CD14-positive monocyte (primary cell): ENCODE measurements around the gene ZC3H10. TPM values are rescaled to one million over a fixed set of nuclear protein-coding genes. Genes with fewer than 3 reads are reported as not detected.

ENCODE experiments used
- DNase-seq, 3 donors: peaks; one replicate each; pipeline ENCODE4 v3.0.0-alpha.2; 2011 to 2022
- H2AFZ ChIP-seq: 2 replicates; pipeline ENCODE4 v1.6.0; 2012; ENCODE audit warnings: mild to moderate bottlenecking, low read depth, low read length, inconsistent platforms; ENCODE audit not compliant: insufficient read depth, poor library complexity, severe bottlenecking
- H3K27ac ChIP-seq, 2 donors: 1 replicate in 1 of 2; 2 replicates in 1 of 2; pipeline ENCODE4 v1.5.1; 2012 to 2013; ENCODE audit warnings: low read length in 2 of 2, control low read depth in 1 of 2, inconsistent platforms in 1 of 2, low read depth in 1 of 2, mild to moderate bottlenecking in 1 of 2
- H3K27me3 ChIP-seq, 2 donors: one replicate each; pipeline versions ENCODE4 v1.6.0 to v1.6.1; 2011 to 2013; ENCODE audit warnings: low read length in 2 of 2; ENCODE audit not compliant: control insufficient read depth in 2 of 2, insufficient read depth in 2 of 2
- H3K36me3 ChIP-seq, 2 donors: replicated peaks in 1 of 2; 1 replicate in 1 of 2; 2 replicates in 1 of 2; pipeline versions ENCODE4 v1.5.1 to v1.6.1; 2012 to 2013; ENCODE audit warnings: low read length in 2 of 2, control low read depth in 1 of 2, inconsistent platforms in 1 of 2, mild to moderate bottlenecking in 1 of 2; ENCODE audit not compliant: insufficient read depth in 2 of 2, control insufficient read depth in 1 of 2
- H3K4me1 ChIP-seq, 2 donors: 1 replicate in 1 of 2; 2 replicates in 1 of 2; pipeline versions ENCODE4 v1.5.1 to v1.6.1; 2012 to 2013; ENCODE audit warnings: low read length in 2 of 2, control low read depth in 1 of 2, inconsistent platforms in 1 of 2, mild to moderate bottlenecking in 1 of 2, moderate library complexity in 1 of 2; ENCODE audit not compliant: insufficient read depth in 2 of 2, control insufficient read depth in 1 of 2
- H3K4me2 ChIP-seq: replicated peaks from 2 replicates; pipeline ENCODE3; 2012; ENCODE audit warnings: low read length, moderate library complexity, mild to moderate bottlenecking; ENCODE audit not compliant: poor library complexity, severe bottlenecking; ENCODE audit errors: extremely low read depth
- H3K4me3 ChIP-seq, 3 experiments: fragments of 200-600 bp in 1 of 3; sonication (generic) in 1 of 3; replicated peaks in 1 of 3; 1 replicate in 2 of 3; 2 replicates in 1 of 3; pipeline ENCODE4 v1.5.1; 2011 to 2013; ENCODE audit warnings: low read length in 3 of 3, mild to moderate bottlenecking in 3 of 3, control low read depth in 2 of 3, low read depth in 2 of 3, inconsistent platforms in 1 of 3, moderate library complexity in 1 of 3
- H3K79me2 ChIP-seq: 2 replicates; pipeline ENCODE4 v1.6.0; 2012; ENCODE audit warnings: mild to moderate bottlenecking, control low read depth, inconsistent platforms, low read length, moderate library complexity; ENCODE audit not compliant: insufficient read depth
- H3K9ac ChIP-seq: 2 replicates; pipeline ENCODE4 v1.6.0; 2017; ENCODE audit warnings: low read length, mild to moderate bottlenecking; ENCODE audit not compliant: insufficient read depth, poor library complexity, severe bottlenecking
- H3K9me3 ChIP-seq, 2 donors: replicated peaks in 1 of 2; 1 replicate in 1 of 2; 2 replicates in 1 of 2; pipeline versions ENCODE4 v1.5.1 to v1.6.1; 2012 to 2013; ENCODE audit warnings: low read length in 2 of 2, control low read depth in 1 of 2; ENCODE audit not compliant: control insufficient read depth in 1 of 2, insufficient read depth in 1 of 2
- H4K20me1 ChIP-seq: 2 replicates; pipeline ENCODE4 v1.6.0; 2012; ENCODE audit warnings: mild to moderate bottlenecking, low read length, control low read depth, moderate library complexity; ENCODE audit not compliant: insufficient read depth
- H3K27ac Mint-ChIP-seq, 7 donors: one replicate each; pipeline ENCODE4 v1.8.0; 2020; ENCODE audit warnings: mild to moderate bottlenecking in 7 of 7, mixed read lengths in 7 of 7, moderate library complexity in 6 of 7, inconsistent platforms in 2 of 7
- H3K27me3 Mint-ChIP-seq, 3 donors: one replicate each; pipeline ENCODE4 v1.8.0; 2021 to 2022; ENCODE audit warnings: low read depth in 3 of 3, mild to moderate bottlenecking in 3 of 3, mixed read lengths in 3 of 3, moderate library complexity in 3 of 3, inconsistent platforms in 1 of 3
- H3K36me3 Mint-ChIP-seq, 2 donors: one replicate each; pipeline ENCODE4 v1.8.0; 2020; ENCODE audit warnings: mixed read lengths in 2 of 2, inconsistent platforms in 1 of 2, mild to moderate bottlenecking in 1 of 2
- H3K4me1 Mint-ChIP-seq: one replicate; pipeline ENCODE4 v1.8.0; 2020; ENCODE audit warnings: mild to moderate bottlenecking, mixed read lengths
- H3K4me3 Mint-ChIP-seq, 2 donors: one replicate each; pipeline ENCODE4 v1.8.0; 2020; ENCODE audit warnings: mild to moderate bottlenecking in 2 of 2, mixed read lengths in 2 of 2, moderate library complexity in 1 of 2
- H3K9me3 Mint-ChIP-seq, 7 donors: one replicate each; pipeline ENCODE4 v1.8.0; 2020 to 2022; ENCODE audit warnings: mixed read lengths in 7 of 7, mild to moderate bottlenecking in 6 of 7, moderate library complexity in 6 of 7, inconsistent platforms in 2 of 7
- WGBS: methylation state at CpG from one replicate; pipeline ENCODE4 v1.1.5; 2013; ENCODE audit warnings: missing lambda C conversion rate; ENCODE audit not compliant: insufficient coverage; 5-methylcytosine and 5-hydroxymethylcytosine counted together
- intact Hi-C, 2 donors: fragments of 100-400 bp; cut with micrococcal nuclease; formaldehyde crosslinking; loops; one replicate each; pipeline versions ENCODE4 v1.15.0 to v1.15.1; 2023
- polyA plus RNA-seq, 3 donors: library from polyadenylated mRNA; depleted of rRNA in 1 of 3; unstranded in 2 of 3; stranded (reverse) in 1 of 3; fragments of 300-500 nt in 2 of 3; fragments of >200 nt in 1 of 3; fragmentation: Illumina TruSeq in 2 of 3; gene quantifications; 1 replicate in 2 of 3; 2 replicates in 1 of 3; pipeline ENCODE4 v1.2.3, GENCODE V29; 2012 to 2021
- TF ChIP-seq, protein P1 (sequence below): fragments of 200-600 bp; IDR thresholded peaks from one replicate; pipeline ENCODE4 v1.8.0; 2022; ENCODE audit warnings: antibody characterized with exemption, mild to moderate bottlenecking

The ZC3H10 gene
- polyA plus RNA-seq, 3 donors = 1.7 to 3.1 (median 1.8) TPM

- Mint-ChIP-seq H3K27me3 (peaks cover 0 to 6% (median 1%) of the 10 kb centered on the region in 3 donors), H3K4me1 (peaks cover 43% of the 10 kb centered on the region), H3K36me3 (peaks cover 47 to 53% of the 10 kb centered on the region in 2 donors), H3K9me3 (peaks cover 0 to 4% (median 0%) of the 10 kb centered on the region in 7 donors), H3K4me3 (no peak overlapping the region), H3K27ac (peak overlapping the region in 1 of 7 donors; percentile 11)
- no peak overlapping the region for H3K27ac ChIP-seq
- H3K4me2 ChIP-seq = no peak overlapping the region
- no peaks in the 10 kb centered on the region for H4K20me1 ChIP-seq
- intact Hi-C loops = no loop called here
- no peaks in the 10 kb centered on the region for H3K27me3 ChIP-seq
- H2AFZ ChIP-seq = no peak overlapping the region
- no peak overlapping the region for H3K9ac ChIP-seq
- H3K4me1 ChIP-seq = peaks cover 37 to 43% of the 10 kb centered on the region in 2 donors
- peaks cover 43 to 57% of the 10 kb centered on the region in 2 donors for H3K36me3 ChIP-seq
- H3K79me2 ChIP-seq = peaks cover 29% of the 10 kb centered on the region
- no peak for DNase-seq
- TF ChIP-seq, protein P1, sequence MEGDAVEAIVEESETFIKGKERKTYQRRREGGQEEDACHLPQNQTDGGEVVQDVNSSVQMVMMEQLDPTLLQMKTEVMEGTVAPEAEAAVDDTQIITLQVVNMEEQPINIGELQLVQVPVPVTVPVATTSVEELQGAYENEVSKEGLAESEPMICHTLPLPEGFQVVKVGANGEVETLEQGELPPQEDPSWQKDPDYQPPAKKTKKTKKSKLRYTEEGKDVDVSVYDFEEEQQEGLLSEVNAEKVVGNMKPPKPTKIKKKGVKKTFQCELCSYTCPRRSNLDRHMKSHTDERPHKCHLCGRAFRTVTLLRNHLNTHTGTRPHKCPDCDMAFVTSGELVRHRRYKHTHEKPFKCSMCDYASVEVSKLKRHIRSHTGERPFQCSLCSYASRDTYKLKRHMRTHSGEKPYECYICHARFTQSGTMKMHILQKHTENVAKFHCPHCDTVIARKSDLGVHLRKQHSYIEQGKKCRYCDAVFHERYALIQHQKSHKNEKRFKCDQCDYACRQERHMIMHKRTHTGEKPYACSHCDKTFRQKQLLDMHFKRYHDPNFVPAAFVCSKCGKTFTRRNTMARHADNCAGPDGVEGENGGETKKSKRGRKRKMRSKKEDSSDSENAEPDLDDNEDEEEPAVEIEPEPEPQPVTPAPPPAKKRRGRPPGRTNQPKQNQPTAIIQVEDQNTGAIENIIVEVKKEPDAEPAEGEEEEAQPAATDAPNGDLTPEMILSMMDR = no peak
- WGBS = 100% methylated on average over 1 of the region's 4 CpGs
- no peak overlapping the region for H3K4me3 ChIP-seq
- H3K9me3 ChIP-seq = no peaks in the 10 kb centered on the region
Observed at GRCh38 chr12:56130876-56131275, 12.8 kb downstream of the ZC3H10 start.

GRCh38 chr12:56134897-56135296, 16.8 kb downstream of the ZC3H10 start:
- H3K79me2 ChIP-seq = peaks cover 11% of the 10 kb centered on the region
- Mint-ChIP-seq H3K27ac (no peak overlapping the region), H3K4me3 (no peak overlapping the region), H3K4me1 (peaks cover 6% of the 10 kb centered on the region), H3K9me3 (peaks cover 0 to 4% (median 0%) of the 10 kb centered on the region in 7 donors), H3K36me3 (peaks cover 84 to 93% of the 10 kb centered on the region in 2 donors), H3K27me3 (peaks cover 0 to 4% (median 2%) of the 10 kb centered on the region in 3 donors)
- H3K4me3 ChIP-seq = no peak overlapping the region
- H4K20me1 ChIP-seq = no peaks in the 10 kb centered on the region
- H3K9ac ChIP-seq = no peak overlapping the region
- no CpG with 5 or more reads among the region's 6 CpGs for WGBS
- TF ChIP-seq, protein P1 = no peak
- peaks cover 78 to 97% of the 10 kb centered on the region in 2 donors for H3K36me3 ChIP-seq
- intact Hi-C loops = no loop called here
- H3K27me3 ChIP-seq = no peaks in the 10 kb centered on the region
- H3K4me1 ChIP-seq = peaks cover 4 to 5% of the 10 kb centered on the region in 2 donors
- no peaks in the 10 kb centered on the region for H3K9me3 ChIP-seq
- no peak overlapping the region for H3K4me2 ChIP-seq
- no peak overlapping the region for H3K27ac ChIP-seq
- no peak overlapping the region for H2AFZ ChIP-seq
- DNase-seq = no peak
